Glutamatergic neuron (in vitro differentiated cells): Measurements from ENCODE around the gene ABCD3. TPM values are rescaled to one million over a fixed set of nuclear protein-coding genes. Genes with fewer than 3 reads are reported as not detected.

ENCODE experiments used
- DNase-seq: peaks from one replicate; pipeline ENCODE4 v3.0.0; 2022
- H3K27ac Mint-ChIP-seq: one replicate; pipeline ENCODE4 v1.8.0; 2020; ENCODE audit warnings: mild to moderate bottlenecking, mixed read lengths, inconsistent platforms; ENCODE audit not compliant: unreplicated experiment
- H3K27me3 Mint-ChIP-seq: one replicate; pipeline ENCODE4 v1.8.0; 2020; ENCODE audit warnings: mild to moderate bottlenecking, moderate library complexity, mixed read lengths, inconsistent platforms; ENCODE audit not compliant: unreplicated experiment
- H3K36me3 Mint-ChIP-seq: one replicate; pipeline ENCODE4 v1.8.0; 2020; ENCODE audit warnings: mild to moderate bottlenecking, mixed read lengths, inconsistent platforms; ENCODE audit not compliant: unreplicated experiment
- H3K4me1 Mint-ChIP-seq: one replicate; pipeline ENCODE4 v1.8.0; 2020; ENCODE audit warnings: mild to moderate bottlenecking, low read depth, mixed read lengths, inconsistent platforms; ENCODE audit not compliant: unreplicated experiment
- H3K4me3 Mint-ChIP-seq: one replicate; pipeline ENCODE4 v1.8.0; 2020; ENCODE audit warnings: mild to moderate bottlenecking, mixed read lengths, inconsistent platforms; ENCODE audit not compliant: unreplicated experiment
- H3K9me3 Mint-ChIP-seq: one replicate; pipeline ENCODE4 v1.8.0; 2020; ENCODE audit warnings: mild to moderate bottlenecking, moderate library complexity, mixed read lengths, inconsistent platforms; ENCODE audit not compliant: unreplicated experiment
- total RNA-seq: library from RNA; stranded (reverse); fragmentation: NEBNext Ultra II Directional; extraction: Animal tissue kit (Norgen Biotek cat#: 25700); gene quantifications from one replicate; pipeline ENCODE4 v1.2.1, GENCODE V29; 2021; ENCODE audit not compliant: unreplicated experiment
- TF ChIP-seq, protein P1 (sequence below): fragments of 200-600 bp; sonication (generic); IDR thresholded peaks from one replicate; pipeline ENCODE4 v1.5.0; 2021; ENCODE audit not compliant: partially characterized antibody, unreplicated experiment

Gene ABCD3
- total RNA-seq, 1 donor from 2014 or later: 26.0 TPM

DNA sequence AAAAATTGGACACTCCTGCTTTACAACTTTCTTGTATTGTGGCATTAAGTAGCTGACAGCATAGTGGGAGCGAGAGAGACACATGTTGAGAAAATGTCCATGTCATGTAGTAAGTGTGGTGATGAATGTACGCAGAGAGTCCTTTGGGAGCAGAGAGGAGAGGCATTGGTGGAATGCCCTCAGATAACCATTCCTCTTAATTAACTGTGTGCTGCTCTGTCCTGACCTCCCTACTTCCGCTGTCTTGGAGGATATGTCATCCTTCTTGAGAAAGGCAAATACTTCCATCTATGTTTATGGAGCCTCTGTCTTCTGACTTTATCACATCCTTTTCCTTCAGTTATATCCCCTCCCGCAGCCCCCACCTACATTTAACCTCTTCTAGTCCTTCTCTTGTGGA, 85.0 kb downstream of the ABCD3 start:
- no peak overlapping the region for H3K4me3 Mint-ChIP-seq
- TF ChIP-seq, protein P1, sequence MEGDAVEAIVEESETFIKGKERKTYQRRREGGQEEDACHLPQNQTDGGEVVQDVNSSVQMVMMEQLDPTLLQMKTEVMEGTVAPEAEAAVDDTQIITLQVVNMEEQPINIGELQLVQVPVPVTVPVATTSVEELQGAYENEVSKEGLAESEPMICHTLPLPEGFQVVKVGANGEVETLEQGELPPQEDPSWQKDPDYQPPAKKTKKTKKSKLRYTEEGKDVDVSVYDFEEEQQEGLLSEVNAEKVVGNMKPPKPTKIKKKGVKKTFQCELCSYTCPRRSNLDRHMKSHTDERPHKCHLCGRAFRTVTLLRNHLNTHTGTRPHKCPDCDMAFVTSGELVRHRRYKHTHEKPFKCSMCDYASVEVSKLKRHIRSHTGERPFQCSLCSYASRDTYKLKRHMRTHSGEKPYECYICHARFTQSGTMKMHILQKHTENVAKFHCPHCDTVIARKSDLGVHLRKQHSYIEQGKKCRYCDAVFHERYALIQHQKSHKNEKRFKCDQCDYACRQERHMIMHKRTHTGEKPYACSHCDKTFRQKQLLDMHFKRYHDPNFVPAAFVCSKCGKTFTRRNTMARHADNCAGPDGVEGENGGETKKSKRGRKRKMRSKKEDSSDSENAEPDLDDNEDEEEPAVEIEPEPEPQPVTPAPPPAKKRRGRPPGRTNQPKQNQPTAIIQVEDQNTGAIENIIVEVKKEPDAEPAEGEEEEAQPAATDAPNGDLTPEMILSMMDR: no peak
- peaks cover 2% of the 10 kb centered on the region for H3K4me1 Mint-ChIP-seq
- H3K27me3 Mint-ChIP-seq: peaks cover 5% of the 10 kb centered on the region
- no peak overlapping the region for H3K27ac Mint-ChIP-seq
- H3K36me3 Mint-ChIP-seq: no peaks in the 10 kb centered on the region
- H3K9me3 Mint-ChIP-seq: no peaks in the 10 kb centered on the region
- DNase-seq: no peak

DNA sequence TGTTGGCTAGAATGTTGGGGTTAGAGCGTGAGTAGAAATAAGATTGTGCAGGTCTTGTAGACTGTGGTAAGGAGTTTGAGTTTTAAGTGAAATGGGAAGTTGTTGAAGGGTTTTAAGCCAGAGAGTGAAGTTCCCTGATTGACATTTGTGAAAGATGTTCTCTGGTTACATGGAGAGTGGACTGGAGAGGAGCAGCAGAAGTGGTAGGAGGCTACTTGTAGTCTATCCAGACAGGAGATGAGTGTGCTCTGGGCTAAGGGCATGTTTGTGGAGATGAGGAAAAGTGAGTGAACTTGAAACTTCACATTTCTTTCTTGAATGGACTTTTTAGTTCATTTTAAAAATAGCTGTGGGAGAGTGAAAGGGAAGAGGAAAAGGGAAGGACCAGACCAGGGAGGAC, 86.4 kb downstream of the ABCD3 start:
- Mint-ChIP-seq H3K27me3 (peaks cover 5% of the 10 kb centered on the region), H3K36me3 (peaks cover 6% of the 10 kb centered on the region), H3K4me1 (peaks cover 2% of the 10 kb centered on the region), H3K27ac (peak overlapping the region; percentile 6), H3K9me3 (no peaks in the 10 kb centered on the region), H3K4me3 (no peak overlapping the region)
- TF ChIP-seq, protein P1: no peak
- no peak for DNase-seq

DNA sequence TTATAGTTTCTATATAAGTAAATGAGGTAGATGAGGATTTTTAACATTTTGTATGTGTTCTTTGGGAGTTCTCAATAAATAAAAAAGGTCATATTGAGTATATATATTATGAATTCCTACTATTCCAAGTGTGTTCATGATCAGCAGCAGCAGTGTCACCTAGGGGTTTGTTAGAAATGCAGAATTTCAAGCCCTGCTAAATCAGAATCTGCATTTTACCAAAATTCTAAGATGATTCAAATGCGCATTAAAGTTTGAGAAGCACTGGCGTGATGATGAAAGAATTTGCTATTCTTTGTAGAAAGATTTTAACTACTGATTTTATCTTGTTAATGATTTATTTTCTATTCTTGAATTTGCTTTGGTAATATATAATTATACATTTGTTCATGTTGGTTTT, 94.6 kb downstream of the ABCD3 start:
- Mint-ChIP-seq H3K4me3 (no peak overlapping the region), H3K4me1 (no peaks in the 10 kb centered on the region), H3K27ac (no peak overlapping the region), H3K36me3 (peaks cover 7% of the 10 kb centered on the region), H3K9me3 (no peaks in the 10 kb centered on the region), H3K27me3 (peaks cover 2% of the 10 kb centered on the region)
- DNase-seq: no peak
- TF ChIP-seq, protein P1: no peak

DNA sequence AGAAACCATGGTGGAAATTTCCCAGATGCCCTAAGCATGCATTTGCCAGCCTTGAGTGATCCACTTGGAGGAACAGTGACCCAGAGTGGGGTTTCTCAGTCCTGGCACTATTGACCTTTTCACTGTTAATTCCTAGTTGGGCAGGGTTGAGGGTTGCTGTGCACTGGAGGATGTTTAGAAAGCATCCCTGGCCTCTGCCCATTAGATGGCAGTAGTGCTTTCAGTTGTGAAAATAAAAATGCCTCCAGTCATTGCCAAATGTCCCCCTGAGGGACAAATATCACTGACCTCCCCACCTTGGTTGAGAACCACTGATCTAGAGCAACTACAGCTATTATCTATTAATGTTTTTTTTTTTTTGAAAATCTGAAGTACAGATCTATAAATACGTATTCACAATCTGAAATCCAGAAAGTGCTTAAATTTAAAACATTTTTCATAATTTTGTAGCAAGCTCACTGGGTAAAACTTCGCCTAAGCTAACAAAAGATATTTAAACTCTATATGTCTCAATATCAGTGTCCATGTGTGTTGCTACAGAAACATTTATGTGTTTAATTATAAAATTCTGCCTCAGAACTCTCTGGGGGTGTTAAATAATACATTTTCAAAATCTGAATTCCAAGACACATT, 96.0 kb downstream of the ABCD3 start:
- Mint-ChIP-seq H3K36me3 (peaks cover 5% of the 10 kb centered on the region), H3K4me1 (no peaks in the 10 kb centered on the region), H3K9me3 (no peaks in the 10 kb centered on the region), H3K27me3 (peaks cover 2% of the 10 kb centered on the region), H3K4me3 (no peak overlapping the region), H3K27ac (no peak overlapping the region)
- TF ChIP-seq, protein P1: peak; percentile 38
- peak; percentile 39 for DNase-seq

DNA sequence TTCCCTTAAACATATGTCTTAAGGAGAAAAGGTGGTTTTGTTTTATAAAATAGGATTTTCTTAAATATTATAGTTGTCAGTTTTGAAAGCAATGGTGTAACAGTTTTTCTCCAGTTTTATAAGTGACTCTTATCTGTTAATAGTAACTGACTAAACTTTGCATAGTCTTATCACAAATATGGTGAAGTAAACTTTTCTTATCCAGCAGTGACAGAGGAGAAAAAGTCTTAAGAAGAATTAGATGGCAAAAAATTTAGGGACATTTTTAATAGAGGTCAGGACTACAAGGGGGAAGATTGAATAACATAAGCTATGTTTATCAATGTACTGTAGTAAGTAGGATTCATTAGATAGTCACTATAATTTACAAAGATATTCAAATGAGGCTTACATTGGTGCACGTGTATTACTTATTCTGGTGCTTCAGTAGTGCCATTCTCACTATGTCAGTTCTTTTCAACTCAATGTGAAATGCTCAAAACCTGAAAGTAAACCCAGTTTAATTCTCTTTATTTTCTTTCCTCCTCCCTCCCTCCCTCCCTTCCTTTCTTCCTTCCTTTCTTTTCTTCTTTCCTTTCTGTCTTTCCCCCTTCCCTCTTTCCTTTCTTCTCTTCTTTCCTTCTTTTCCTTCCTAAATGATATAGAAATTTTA, 97.2 kb downstream of the ABCD3 start:
- TF ChIP-seq, protein P1: no peak
- DNase-seq: no peak
- no peak overlapping the region for H3K4me3 Mint-ChIP-seq
- no peak overlapping the region for H3K27ac Mint-ChIP-seq
- H3K36me3 Mint-ChIP-seq: no peaks in the 10 kb centered on the region
- peaks cover 2% of the 10 kb centered on the region for H3K27me3 Mint-ChIP-seq
- no peaks in the 10 kb centered on the region for H3K9me3 Mint-ChIP-seq
- H3K4me1 Mint-ChIP-seq: no peaks in the 10 kb centered on the region
